ENCODE results near the gene ZNF124.
A peak's percentile ranks its signal among the peaks of the same experiment; 100 is the strongest.
"Not testable (repeated sequence)": the region's sequence is repeated elsewhere in the genome, so short reads cannot be mapped to it uniquely, and the experiment has no call there.

ZNF124 gene

GRCh38 chr1:247146671-247147070 lies 25.1 kb downstream of the ZNF124 start:
- Mint-ChIP-seq H3K9me3 (peaks cover 81% of the 10 kb centered on the region), H3K36me3 (ENCODE audit: low read depth) (peaks cover 97% of the 10 kb centered on the region), H3K27ac (no peak overlapping the region), H3K4me1 (ENCODE audit: low read depth) (no peaks in the 10 kb centered on the region), H3K27me3 (no peaks in the 10 kb centered on the region), H3K4me3 (no peak overlapping the region)
- intact Hi-C loops (cut with micrococcal nuclease) = no loop called here

DNA sequence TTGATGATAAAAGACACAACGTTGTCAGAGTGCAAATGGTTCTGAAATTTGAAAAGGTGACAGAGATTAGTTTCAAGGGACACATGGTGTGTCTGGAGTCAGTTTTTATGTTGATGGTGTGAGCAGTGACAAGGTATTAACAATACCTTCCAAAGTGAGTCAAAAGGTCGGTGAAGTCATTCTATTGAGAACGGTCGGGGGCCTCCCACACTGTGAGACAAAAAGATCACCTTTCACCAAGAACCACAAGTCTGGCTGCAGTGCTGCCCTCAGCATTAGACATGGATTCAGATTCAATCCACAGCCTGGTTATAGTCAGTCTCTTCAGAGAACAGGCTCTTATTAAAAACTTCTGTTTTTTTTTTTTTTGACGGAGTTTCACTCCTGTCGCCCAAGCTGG lies 26.5 kb downstream of the ZNF124 start:
- Mint-ChIP-seq H3K36me3 (ENCODE audit: low read depth) (peaks cover 97% of the 10 kb centered on the region), H3K4me1 (ENCODE audit: low read depth) (no peaks in the 10 kb centered on the region), H3K9me3 (peaks cover 82% of the 10 kb centered on the region), H3K27ac (no peak overlapping the region), H3K4me3 (no peak overlapping the region), H3K27me3 (no peaks in the 10 kb centered on the region)
- intact Hi-C loops (cut with micrococcal nuclease) = no loop called here

GRCh38 chr1:247139557-247139956 lies 32.3 kb downstream of the ZNF124 start:
- intact Hi-C loops (cut with micrococcal nuclease) = not testable (repeated sequence)
- peaks cover 99% of the 10 kb centered on the region for H3K9me3 Mint-ChIP-seq

DNA sequence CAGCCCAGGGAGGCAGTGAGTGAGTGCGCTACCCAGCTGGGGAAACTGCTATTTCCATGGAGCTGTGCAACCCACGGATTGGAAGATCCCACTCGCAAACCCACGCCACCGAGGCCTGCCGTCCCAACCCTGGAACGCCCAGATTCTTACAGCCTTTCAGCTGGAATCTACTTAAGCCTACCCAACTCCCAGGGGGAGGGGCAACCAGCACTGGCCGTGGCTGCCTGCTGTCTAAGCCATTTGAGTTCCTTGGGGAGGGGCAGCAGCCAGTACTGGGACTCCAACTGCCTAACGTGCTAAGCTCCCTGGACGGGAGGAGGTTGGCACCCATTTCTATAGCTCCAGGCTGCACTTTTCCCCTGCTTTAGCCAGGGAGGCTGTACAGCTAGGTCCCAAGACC lies 40.6 kb downstream of the ZNF124 start:
- Mint-ChIP-seq H3K4me1 (ENCODE audit: low read depth) (peaks cover 8% of the 10 kb centered on the region), H3K9me3 (peaks cover 59% of the 10 kb centered on the region), H3K4me3 (no peak overlapping the region), H3K27me3 (no peaks in the 10 kb centered on the region), H3K27ac (no peak overlapping the region), H3K36me3 (ENCODE audit: low read depth) (peaks cover 77% of the 10 kb centered on the region)
- intact Hi-C loops (cut with micrococcal nuclease) = no loop called here

More at GRCh38 chr1:247139557-247139956, 32.3 kb downstream of the ZNF124 start:
- H3K27ac Mint-ChIP-seq; H3K27me3 Mint-ChIP-seq; H3K4me1 Mint-ChIP-seq (ENCODE audit: low read depth); H3K4me3 Mint-ChIP-seq: not testable (repeated sequence)
- H3K36me3 Mint-ChIP-seq (ENCODE audit: low read depth) = peaks cover 89% of the 10 kb centered on the region

GRCh38 chr1:247127519-247128282 lies 44.1 kb downstream of the ZNF124 start:
- H3K4me1 Mint-ChIP-seq (ENCODE audit: low read depth); H3K27me3 Mint-ChIP-seq: not testable (repeated sequence)
- Mint-ChIP-seq H3K27ac (peak overlapping the region; percentile 93), H3K4me3 (peak overlapping the region; percentile 94), H3K9me3 (peaks cover 28% of the 10 kb centered on the region), H3K36me3 (ENCODE audit: low read depth) (peaks cover 42% of the 10 kb centered on the region)
- intact Hi-C loops (cut with micrococcal nuclease) = loop anchor here (5.0 kb wide), 1 partner anchor 40 kb away; no protein-coding TSS in a partner anchor

- Mint-ChIP-seq H3K9me3 (peaks cover 22% of the 10 kb centered on the region), H3K36me3 (ENCODE audit: low read depth) (peaks cover 31% of the 10 kb centered on the region)
- intact Hi-C loops (cut with micrococcal nuclease) = loop anchor here (5.0 kb wide), 1 partner anchor 41 kb away; no protein-coding TSS in a partner anchor
- H3K27me3 Mint-ChIP-seq; H3K4me3 Mint-ChIP-seq; H3K27ac Mint-ChIP-seq; H3K4me1 Mint-ChIP-seq (ENCODE audit: low read depth): not testable (repeated sequence)
Measured at GRCh38 chr1:247126601-247127000, 45.2 kb downstream of the ZNF124 start.

DNA sequence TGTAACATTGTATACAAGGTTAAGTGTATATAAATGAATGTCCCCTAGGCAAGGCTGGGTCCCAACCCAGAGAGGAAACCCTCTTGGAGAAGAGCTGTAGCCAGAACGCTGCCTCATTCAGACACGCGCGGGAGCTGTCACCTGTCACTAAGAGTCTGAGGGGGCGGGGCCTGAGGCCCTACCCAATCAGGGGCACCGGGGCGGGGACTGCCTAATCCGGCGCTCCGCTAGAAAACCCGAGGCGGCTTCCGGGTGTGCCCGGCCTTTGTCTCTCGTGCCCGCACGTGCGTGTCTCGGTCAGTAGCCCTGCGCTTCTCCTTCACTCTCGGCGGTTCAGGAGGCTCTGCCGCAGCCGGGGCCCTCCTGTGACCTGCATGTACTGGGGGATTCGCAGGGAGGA lies 45.7 kb downstream of the ZNF124 start:
- intact Hi-C loops (cut with micrococcal nuclease) = loop anchor here (5.0 kb wide), 1 partner anchor 41 kb away; no protein-coding TSS in a partner anchor
- not testable (repeated sequence) for H3K4me1 Mint-ChIP-seq (ENCODE audit: low read depth); H3K27me3 Mint-ChIP-seq; H3K27ac Mint-ChIP-seq; H3K4me3 Mint-ChIP-seq
- Mint-ChIP-seq H3K9me3 (peaks cover 18% of the 10 kb centered on the region), H3K36me3 (ENCODE audit: low read depth) (peaks cover 27% of the 10 kb centered on the region)

DNA sequence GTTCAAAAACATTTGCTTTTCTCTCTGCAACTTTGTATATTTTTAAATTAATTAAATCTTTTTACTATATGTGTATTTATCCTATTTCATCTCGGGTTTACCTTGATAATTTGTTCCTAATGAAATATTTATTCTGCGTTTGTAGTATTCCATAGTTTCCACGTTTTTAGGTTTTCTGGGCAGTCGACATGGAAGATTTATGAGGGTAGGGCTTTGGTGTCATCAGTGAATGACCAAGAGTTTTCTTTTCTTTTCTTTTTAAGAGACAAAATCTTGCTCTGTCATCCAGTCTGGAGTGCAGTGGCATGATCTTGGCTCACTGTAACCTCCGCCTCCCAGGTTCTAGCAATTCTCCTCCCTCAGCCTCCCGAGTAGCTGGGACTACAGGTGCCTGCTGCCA lies 50.4 kb downstream of the ZNF124 start:
- H3K36me3 Mint-ChIP-seq (ENCODE audit: low read depth) = no peaks in the 10 kb centered on the region
- H3K4me1 Mint-ChIP-seq (ENCODE audit: low read depth) = no peaks in the 10 kb centered on the region
- peaks cover 8% of the 10 kb centered on the region for H3K27me3 Mint-ChIP-seq
- H3K4me3 Mint-ChIP-seq = no peak overlapping the region
- intact Hi-C loops (cut with micrococcal nuclease) = no loop called here
- H3K9me3 Mint-ChIP-seq = peaks cover 9% of the 10 kb centered on the region
- no peak overlapping the region for H3K27ac Mint-ChIP-seq

- H3K27me3 Mint-ChIP-seq; H3K9me3 Mint-ChIP-seq; H3K27ac Mint-ChIP-seq; H3K36me3 Mint-ChIP-seq (ENCODE audit: low read depth); H3K4me3 Mint-ChIP-seq; intact Hi-C loops (cut with micrococcal nuclease); H3K4me1 Mint-ChIP-seq (ENCODE audit: low read depth): not testable (repeated sequence)
Measured at GRCh38 chr1:247120408-247120668, 51.5 kb downstream of the ZNF124 start.

- no peak overlapping the region for H3K4me3 Mint-ChIP-seq
- peaks cover 12% of the 10 kb centered on the region for H3K27me3 Mint-ChIP-seq
- no peaks in the 10 kb centered on the region for H3K36me3 Mint-ChIP-seq (ENCODE audit: low read depth)
- intact Hi-C loops (cut with micrococcal nuclease) = no loop called here
- no peak overlapping the region for H3K27ac Mint-ChIP-seq
- H3K4me1 Mint-ChIP-seq (ENCODE audit: low read depth) = peaks cover 5% of the 10 kb centered on the region
- peaks cover 9% of the 10 kb centered on the region for H3K9me3 Mint-ChIP-seq
Measured at GRCh38 chr1:247119600-247120407, 52.0 kb downstream of the ZNF124 start.

DNA sequence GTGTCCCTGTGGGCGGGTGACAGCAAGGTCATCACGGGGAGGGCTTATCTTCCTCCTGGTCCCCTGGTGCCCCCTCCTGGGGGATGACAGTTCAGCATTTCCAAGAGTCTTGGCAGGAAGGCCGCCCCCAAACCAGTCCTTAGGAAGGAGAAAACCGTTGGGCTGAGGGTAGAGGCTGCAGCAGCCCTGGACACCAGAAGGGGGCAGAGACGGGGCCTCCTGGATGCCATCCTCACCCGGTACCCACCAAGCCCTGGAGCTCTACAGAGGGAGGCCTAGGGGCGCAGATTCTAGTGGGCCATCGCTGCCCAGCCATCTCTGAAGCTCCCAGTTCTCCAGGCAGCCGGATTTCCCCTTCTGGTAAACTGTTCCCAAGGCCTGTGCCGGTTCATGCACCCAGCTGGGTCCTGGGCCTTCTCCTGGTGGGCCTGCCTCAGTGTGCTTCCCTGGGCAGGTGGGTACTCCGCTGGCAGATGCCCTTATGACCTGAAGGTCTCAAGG lies 52.8 kb downstream of the ZNF124 start:
- no peak overlapping the region for H3K4me3 Mint-ChIP-seq
- peaks cover 7% of the 10 kb centered on the region for H3K4me1 Mint-ChIP-seq (ENCODE audit: low read depth)
- no peaks in the 10 kb centered on the region for H3K36me3 Mint-ChIP-seq (ENCODE audit: low read depth)
- H3K27ac Mint-ChIP-seq = no peak overlapping the region
- intact Hi-C loops (cut with micrococcal nuclease) = no loop called here
- peaks cover 19% of the 10 kb centered on the region for H3K27me3 Mint-ChIP-seq
- peaks cover 9% of the 10 kb centered on the region for H3K9me3 Mint-ChIP-seq

GRCh38 chr1:247115545-247115944 lies 56.3 kb downstream of the ZNF124 start:
- intact Hi-C loops (cut with micrococcal nuclease) = no loop called here
- Mint-ChIP-seq H3K36me3 (ENCODE audit: low read depth) (no peaks in the 10 kb centered on the region), H3K9me3 (no peaks in the 10 kb centered on the region)

GRCh38 chr1:247115141-247115510 lies 56.7 kb downstream of the ZNF124 start:
- Mint-ChIP-seq H3K36me3 (ENCODE audit: low read depth) (no peaks in the 10 kb centered on the region), H3K9me3 (no peaks in the 10 kb centered on the region), H3K4me1 (ENCODE audit: low read depth) (peaks cover 19% of the 10 kb centered on the region), H3K4me3 (no peak overlapping the region), H3K27ac (no peak overlapping the region), H3K27me3 (peaks cover 44% of the 10 kb centered on the region)
- intact Hi-C loops (cut with micrococcal nuclease) = no loop called here

More at GRCh38 chr1:247115545-247115944, 56.3 kb downstream of the ZNF124 start:
- Mint-ChIP-seq H3K4me3 (no peak overlapping the region), H3K27ac (no peak overlapping the region), H3K4me1 (ENCODE audit: low read depth) (peaks cover 17% of the 10 kb centered on the region), H3K27me3 (peaks cover 40% of the 10 kb centered on the region)

DNA sequence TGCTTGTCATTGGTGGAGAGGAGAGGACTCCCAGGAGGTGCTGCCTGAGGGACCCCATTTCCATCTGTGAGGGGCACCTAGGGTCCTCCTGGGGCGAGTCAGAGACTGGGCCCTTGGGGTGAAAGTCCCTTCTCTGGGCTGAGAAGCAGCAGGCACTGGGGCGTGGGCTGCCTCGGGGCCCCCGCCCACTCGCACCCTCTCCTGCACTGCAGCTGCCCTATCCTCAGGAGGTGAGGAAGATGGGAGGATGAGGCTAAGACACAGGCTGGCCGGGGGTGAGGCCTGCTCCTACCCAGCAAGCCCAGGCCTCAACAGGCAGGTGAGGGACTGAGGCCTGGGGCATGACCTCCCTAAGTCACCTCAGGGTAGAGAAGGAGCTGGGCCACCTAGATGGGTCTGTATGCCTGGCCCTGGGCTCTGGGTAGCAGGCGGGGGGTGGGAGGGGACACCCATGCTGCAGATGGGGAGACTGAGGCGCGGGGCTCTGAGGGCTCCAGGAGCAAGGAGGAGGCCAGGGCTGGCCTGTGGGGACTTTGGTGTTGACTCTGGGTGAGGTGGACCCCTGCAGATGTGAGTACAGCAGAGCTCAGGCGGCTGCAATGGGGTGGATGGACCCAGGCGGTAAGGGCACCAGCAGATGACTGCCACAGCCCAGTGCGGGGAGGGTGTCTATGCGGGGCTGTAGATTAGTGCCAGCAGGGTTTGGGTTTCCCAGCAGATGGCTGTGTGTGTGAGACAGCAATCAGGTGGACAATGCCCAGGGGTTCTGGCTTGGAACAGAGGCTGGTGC lies 57.3 kb downstream of the ZNF124 start:
- H3K4me1 Mint-ChIP-seq (ENCODE audit: low read depth) = peaks cover 19% of the 10 kb centered on the region
- no peaks in the 10 kb centered on the region for H3K36me3 Mint-ChIP-seq (ENCODE audit: low read depth)
- intact Hi-C loops (cut with micrococcal nuclease) = no loop called here
- H3K9me3 Mint-ChIP-seq = no peaks in the 10 kb centered on the region
- no peak overlapping the region for H3K27ac Mint-ChIP-seq
- peaks cover 50% of the 10 kb centered on the region for H3K27me3 Mint-ChIP-seq
- H3K4me3 Mint-ChIP-seq = no peak overlapping the region
